Thoracic aorta (tissue), 2 donors: ENCODE data around the gene FGFR3. TPM values are rescaled to one million over a fixed set of nuclear protein-coding genes. Genes with fewer than 3 reads are reported as not detected.

Source experiments
- ATAC-seq: fragments of 150-250 bp; one replicate; pipeline ENCODE4 v1.8.0; 2017; ENCODE audit warnings: low read depth; ENCODE audit not compliant: insufficient number of reproducible peaks, low FRiP score
- DNase-seq: peaks from one replicate; pipeline ENCODE4 v3.0.0-alpha.2; 2020; ENCODE audit warnings: low spot score
- H3K27ac ChIP-seq, 2 donors: fragments of 200-600 bp; sonication (generic); 1 replicate in 1 of 2; 2 replicates in 1 of 2; pipeline ENCODE4 v1.5.1; 2016; ENCODE audit warnings: mild to moderate bottlenecking in 2 of 2, moderate library complexity in 2 of 2
- H3K27me3 ChIP-seq: fragments of 200-600 bp; sonication (generic); replicated peaks from 2 replicates; pipeline ENCODE4 v1.6.0; 2016; ENCODE audit warnings: mild to moderate bottlenecking; ENCODE audit not compliant: insufficient read depth
- H3K36me3 ChIP-seq: fragments of 200-600 bp; sonication (generic); one replicate; pipeline ENCODE4 v1.5.1; 2016
- H3K4me1 ChIP-seq, 2 donors: fragments of 200-600 bp; sonication (generic); 1 replicate in 1 of 2; 2 replicates in 1 of 2; pipeline versions ENCODE4 v1.5.1 to v1.6.0; 2016; ENCODE audit warnings: low read depth in 2 of 2, mild to moderate bottlenecking in 1 of 2; ENCODE audit not compliant: control insufficient read depth in 1 of 2
- H3K4me3 ChIP-seq: fragments of 200-600 bp; sonication (generic); 2 replicates; pipeline ENCODE4 v1.5.1; 2016; ENCODE audit warnings: mild to moderate bottlenecking
- H3K9me3 ChIP-seq: fragments of 200-600 bp; sonication (generic); 2 replicates; pipeline ENCODE4 v1.5.1; 2016
- CTCF ChIP-seq: fragments of 200-600 bp; sonication (generic); IDR thresholded peaks from one replicate; pipeline ENCODE4 v1.5.1; 2019; ENCODE audit warnings: antibody characterized with exemption
- total RNA-seq, 2 donors: library from RNA; depleted of rRNA; stranded (reverse); fragments of >200 nt; gene quantifications; one replicate each; pipeline versions ENCODE4 v1.1.0 to v1.2.3, GENCODE V29; 2016

Gene FGFR3
- total RNA-seq, 2 donors from 2014 or later: 0.68 to 1.4 TPM

- Histone ChIP-seq H3K9me3 (no peaks in the 10 kb centered on the region), H3K36me3 (no peaks in the 10 kb centered on the region), H3K4me1 (peaks cover 15 to 20% of the 10 kb centered on the region in 2 donors), H3K4me3 (peak overlapping the region; percentile 61), H3K27ac (no peak overlapping the region), H3K27me3 (no peaks in the 10 kb centered on the region)
- no peak for TF ChIP-seq CTCF
- ATAC-seq (no peak), DNase-seq (no peak)
Measured at GRCh38 chr4:1795299-1796195, 2.5 kb downstream of the FGFR3 start.

GRCh38 chr4:1796486-1797204, 3.6 kb downstream of the FGFR3 start:
- TF ChIP-seq CTCF: no peak
- Histone ChIP-seq H3K27me3 (no peaks in the 10 kb centered on the region), H3K27ac (no peak overlapping the region)

GRCh38 chr4:1797298-1797860, 4.3 kb downstream of the FGFR3 start:
- no peak overlapping the region for H3K4me3 ChIP-seq
- no peak overlapping the region for H3K27ac ChIP-seq
- ATAC-seq (no peak), DNase-seq (no peak)
- no peaks in the 10 kb centered on the region for H3K27me3 ChIP-seq
- no peak for TF ChIP-seq CTCF
- no peaks in the 10 kb centered on the region for H3K36me3 ChIP-seq
- H3K4me1 ChIP-seq: peaks cover 15 to 20% of the 10 kb centered on the region in 2 donors
- no peaks in the 10 kb centered on the region for H3K9me3 ChIP-seq

More at GRCh38 chr4:1796486-1797204, 3.6 kb downstream of the FGFR3 start:
- Histone ChIP-seq H3K4me1 (peaks cover 15 to 20% of the 10 kb centered on the region in 2 donors), H3K9me3 (no peaks in the 10 kb centered on the region), H3K4me3 (no peak overlapping the region), H3K36me3 (no peaks in the 10 kb centered on the region)
- ATAC-seq (no peak), DNase-seq (no peak)

GRCh38 chr4:1797861-1798579, 4.9 kb downstream of the FGFR3 start:
- Histone ChIP-seq H3K27me3 (no peaks in the 10 kb centered on the region), H3K4me3 (no peak overlapping the region), H3K4me1 (peaks cover 15 to 20% of the 10 kb centered on the region in 2 donors), H3K36me3 (no peaks in the 10 kb centered on the region), H3K27ac (no peak overlapping the region), H3K9me3 (no peaks in the 10 kb centered on the region)
- no peak for TF ChIP-seq CTCF
- DNase-seq: no peak
- ATAC-seq: no peak
